ENCODE data around the gene CRYBA2.
A peak's percentile ranks its signal among the peaks of the same experiment; 100 is the strongest.

- TF ChIP-seq CTCF (IDR thresholded peaks at IDR 0.05; ENCODE audit: low read length) (peak; percentile 99), EZH2 (IDR thresholded peaks at IDR 0.05; ENCODE audit: borderline replicate concordance, low read length) (no peak)
These were observed 13.1 kb downstream of the CRYBA2 start for GRCh38 chr2:218979846-218980734.

Measured in OCI-LY1 (cell line).